Kasumi-1 (cell line): Measurements from ENCODE around the gene TPM4.

Experiments
- DNase-seq, 2 experiments: peaks; one replicate each; lab custom pipeline; 2025; lab: John Stamatoyannopoulos, UW

TPM4 gene

GRCh38 chr19:16041991-16042386, 34.3 kb upstream of the TPM4 start:
- no peak for DNase-seq

DNA sequence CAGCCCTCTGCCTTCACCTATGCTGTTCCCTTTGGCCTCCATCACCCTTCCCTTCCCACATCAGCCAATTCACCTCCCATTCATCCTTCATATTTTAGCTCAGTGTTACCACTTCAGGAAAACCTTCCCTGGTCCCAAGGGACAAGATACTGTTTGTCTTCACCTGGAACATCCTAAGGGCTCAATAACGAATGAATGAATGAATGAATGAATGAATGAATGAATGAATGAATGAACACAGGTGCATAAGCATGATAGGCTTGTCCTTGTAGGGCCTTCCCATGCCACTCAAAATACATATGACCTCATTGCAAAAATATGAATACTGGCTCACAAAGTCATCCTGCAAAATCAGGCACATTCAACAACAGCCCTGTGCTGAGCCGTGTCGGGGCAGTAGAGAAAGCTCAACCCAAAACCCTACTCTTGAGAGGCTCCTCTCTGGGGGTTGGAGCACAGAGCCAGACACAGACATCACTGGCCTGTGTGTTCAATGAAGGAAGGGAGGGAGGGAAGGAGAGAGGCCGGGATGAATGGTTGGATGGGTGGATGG, 33.7 kb upstream of the TPM4 start:
- no peak for DNase-seq

GRCh38 chr19:16043156-16043757, 33.0 kb upstream of the TPM4 start:
- DNase-seq, result no peak

- no peak for DNase-seq
These were observed 31.5 kb upstream of the TPM4 start for GRCh38 chr19:16044746-16045145.

DNA sequence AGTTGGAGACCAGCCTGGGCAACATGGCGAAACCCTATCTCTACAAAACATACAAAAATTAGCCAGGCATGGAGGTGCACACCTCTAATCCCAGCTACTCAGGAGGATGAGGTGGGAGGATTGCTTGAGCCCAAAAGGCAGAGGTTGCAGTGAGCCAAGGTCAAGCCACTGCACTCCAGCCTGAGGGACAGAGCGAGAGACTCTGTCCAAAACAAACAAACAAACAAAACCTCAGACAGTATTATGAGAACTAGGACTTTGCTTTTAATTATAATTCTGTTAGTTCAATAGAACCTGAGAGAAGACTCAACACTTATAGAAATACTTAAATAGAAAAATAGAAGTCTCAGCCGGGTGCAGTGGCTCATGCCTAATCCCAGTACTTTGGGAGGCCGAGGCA, 31.1 kb upstream of the TPM4 start:
- DNase-seq, result no peak

GRCh38 chr19:16045893-16046292, 30.4 kb upstream of the TPM4 start:
- no peak for DNase-seq

DNA sequence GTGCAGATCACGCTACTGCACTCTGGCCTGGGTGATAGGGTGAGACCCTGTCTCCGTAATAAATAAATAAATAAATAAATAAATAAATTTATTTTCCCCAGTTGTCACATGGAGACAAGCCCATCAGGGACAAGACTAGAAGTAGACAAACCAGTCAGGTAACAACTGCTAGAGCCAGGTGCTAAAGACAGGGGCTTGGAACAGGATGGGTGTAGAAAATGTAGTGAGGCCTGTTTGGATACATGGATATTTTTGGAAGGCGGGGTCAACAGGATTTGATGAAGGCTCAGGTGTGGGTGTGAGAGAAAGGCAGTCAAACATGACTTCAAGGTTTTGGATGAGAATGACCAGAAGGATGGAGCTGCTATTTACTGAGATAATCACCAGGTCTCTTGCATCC, 27.7 kb upstream of the TPM4 start:
- no peak for DNase-seq

DNA sequence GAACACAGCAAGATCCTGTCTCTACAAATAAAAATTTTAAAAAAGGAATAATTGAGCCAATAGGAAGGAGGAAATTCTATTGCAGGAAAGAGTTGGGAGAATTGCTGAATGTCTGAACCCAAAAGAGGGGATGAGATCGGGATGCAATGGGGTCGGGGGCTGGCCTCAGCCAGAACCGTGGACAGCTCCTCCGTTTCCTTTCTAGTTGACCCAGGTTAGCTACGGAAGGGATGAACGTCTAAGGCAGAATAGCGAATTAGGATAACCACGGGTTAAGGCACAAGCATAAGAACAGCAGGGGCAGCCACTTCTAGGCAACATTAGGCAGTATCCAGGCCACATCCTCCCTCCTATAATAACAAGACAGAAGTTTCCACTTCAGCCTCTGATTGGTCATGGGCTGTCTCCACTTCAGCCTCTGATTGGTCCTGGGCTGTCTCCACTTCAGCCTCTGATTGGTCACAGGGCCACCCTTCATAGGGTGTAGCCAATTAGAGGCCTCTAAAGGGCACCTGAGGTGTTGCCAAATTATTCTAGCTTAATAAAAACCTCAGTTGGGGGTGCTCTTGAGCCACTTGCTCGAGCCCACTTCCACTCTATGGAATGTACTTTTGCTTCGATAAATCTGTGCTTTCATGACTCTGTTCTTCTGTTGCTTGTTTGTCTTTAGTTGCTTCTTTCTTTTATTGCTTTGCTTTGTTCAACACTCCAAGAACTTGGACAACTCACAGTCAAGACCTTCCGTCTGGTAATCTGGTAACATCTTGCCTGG, 24.9 kb upstream of the TPM4 start:
- DNase-seq, result peak in 1 of 2 experiments; percentile 3

DNA sequence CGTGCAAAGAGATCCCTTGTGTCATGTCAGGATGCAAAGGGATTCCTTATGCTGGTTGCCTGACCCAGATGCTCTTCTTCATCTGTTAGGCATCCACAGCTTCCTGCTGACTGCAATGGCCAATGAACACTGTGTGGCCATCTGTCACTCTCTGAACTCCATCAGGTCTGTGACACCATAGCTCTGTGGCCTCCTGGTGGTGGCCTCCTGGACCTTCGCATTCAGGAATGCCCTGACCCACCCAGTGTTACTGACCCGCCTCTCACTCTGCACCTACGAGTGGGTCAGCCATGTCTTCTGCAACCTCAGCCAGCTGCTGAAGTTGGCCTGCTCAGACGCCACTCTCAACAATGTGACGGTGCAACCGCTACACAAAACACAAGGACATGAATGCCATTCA, 23.9 kb upstream of the TPM4 start:
- DNase-seq, result no peak

GRCh38 chr19:16057062-16057461, 19.2 kb upstream of the TPM4 start:
- no peak for DNase-seq

GRCh38 chr19:16060294-16060693, 16.0 kb upstream of the TPM4 start:
- no peak for DNase-seq

- no peak for DNase-seq
These were observed 14.4 kb upstream of the TPM4 start for GRCh38 chr19:16061943-16062342.

- peak; percentile 66 for DNase-seq
These were observed 13.5 kb upstream of the TPM4 start for GRCh38 chr19:16062789-16063188.

- no peak for DNase-seq
These were observed 11.9 kb upstream of the TPM4 start for GRCh38 chr19:16064209-16064889.

DNA sequence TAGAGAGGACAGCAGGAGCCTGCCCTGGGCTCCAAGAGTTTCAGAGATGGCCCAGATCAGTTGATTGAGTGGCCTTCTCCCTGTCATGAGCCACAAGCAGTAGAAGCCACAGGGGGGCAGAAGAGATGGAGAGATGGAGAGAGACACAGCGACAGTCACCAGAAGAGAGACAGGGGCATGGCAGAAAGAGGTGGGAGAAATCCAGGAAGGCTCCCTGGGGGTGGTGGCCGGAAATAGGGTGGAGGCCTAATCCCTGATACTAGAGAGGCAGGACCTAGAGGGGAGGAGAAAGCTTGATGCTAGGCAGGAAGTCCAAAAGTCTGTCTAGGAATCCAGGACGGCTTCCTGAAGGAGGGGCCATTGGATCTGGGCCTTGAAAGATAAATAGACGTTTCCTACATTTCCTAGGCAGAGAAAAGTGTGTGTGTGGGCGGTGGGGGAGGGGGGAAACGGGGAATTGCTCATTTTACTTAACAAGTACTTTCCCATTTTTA, 9.6 kb upstream of the TPM4 start:
- DNase-seq, result peak; percentile 77

DNA sequence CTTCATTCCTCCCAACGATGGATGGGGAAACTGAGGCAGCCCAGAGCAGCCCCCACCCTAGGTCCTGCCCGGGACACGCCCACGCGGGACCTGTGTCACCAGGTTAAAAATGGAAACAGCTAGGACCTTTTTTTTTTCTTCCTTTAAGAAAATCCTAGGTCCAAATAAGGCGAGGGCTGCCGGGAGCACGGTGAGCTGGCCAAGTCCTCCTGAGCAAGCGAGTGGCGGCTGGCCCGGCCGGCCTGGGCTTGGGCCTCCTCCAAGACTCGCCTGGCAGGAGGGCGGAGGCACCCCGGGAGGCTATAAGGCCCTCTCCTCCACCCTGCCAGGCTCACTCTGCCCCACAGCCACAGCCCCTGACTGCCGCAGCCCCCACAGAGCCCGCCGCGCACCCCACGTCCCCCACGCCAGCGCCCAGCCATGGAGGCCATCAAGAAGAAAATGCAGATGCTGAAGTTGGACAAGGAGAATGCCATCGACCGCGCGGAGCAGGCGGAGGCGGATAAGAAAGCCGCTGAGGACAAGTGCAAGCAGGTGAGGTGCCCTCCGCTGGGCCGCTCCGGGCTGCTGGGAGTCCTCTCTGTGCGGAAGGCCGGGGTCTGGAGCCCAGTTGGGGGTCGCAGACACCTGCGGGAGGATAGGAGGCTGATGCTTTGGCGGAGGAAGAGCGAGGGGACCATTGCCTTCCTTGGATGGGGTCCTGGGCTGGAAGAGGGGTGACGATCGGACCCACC, 8.9 kb upstream of the TPM4 start:
- no peak for DNase-seq

DNA sequence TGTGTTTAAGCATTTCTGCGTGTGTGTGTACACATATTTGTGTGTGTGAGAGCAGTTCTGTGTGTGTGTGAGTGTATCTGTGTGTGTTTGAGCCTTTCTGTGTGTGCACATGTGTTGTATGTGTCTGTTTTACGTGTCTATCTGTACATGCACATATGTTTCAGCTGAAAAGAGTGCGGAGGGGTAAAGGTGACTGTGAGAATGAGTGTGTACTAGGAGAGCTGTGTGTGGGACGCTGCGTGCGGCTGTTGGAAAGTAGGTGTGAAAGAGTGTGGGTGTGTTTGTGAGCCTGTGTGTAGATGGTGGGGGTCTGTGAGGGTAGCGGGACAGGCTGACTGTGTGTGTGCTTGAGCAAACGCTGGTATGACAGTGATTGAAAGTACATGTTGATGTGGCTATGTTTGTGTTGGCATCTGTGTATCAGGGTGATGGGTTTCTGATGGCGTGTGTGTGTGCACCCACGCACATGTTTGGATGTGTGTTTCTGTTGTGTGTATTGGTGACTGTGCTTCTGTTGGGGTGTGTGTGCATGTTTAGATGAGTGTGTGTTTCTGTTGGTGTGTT, 7.5 kb upstream of the TPM4 start:
- DNase-seq, result no peak

- no peak for DNase-seq
These were observed 6.4 kb upstream of the TPM4 start for GRCh38 chr19:16069813-16070365.

DNA sequence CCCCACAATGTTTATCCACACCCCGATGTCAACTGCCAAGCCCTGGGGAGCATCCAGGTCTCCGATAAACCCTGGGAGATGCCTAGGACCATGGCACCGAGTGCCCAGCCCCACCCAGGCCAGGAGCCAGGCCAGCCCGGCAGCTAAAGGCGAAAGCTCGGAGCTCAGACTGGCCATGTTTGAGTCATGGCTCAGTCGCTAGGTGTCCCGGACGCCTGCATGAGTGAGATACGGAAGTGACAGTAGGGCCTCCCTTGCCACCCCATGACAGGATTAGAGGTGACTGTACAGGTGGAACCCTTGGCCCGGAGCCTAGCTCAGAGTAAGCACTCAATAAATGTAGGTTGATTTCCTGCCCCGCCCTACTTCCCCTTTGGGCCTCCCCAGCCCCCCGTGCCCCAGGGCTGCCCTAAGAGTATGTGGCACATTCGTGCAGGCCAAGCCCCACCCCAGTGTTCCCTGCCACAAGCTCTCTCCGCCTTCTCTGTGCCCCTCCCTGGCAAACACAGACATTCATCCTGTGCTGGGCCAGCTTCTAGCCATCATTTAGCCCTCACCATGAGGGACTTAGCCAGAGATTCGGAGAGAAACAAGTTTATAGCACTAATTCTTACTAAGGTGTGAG, 5.8 kb upstream of the TPM4 start:
- peak; percentile 38 to 75 for DNase-seq

DNA sequence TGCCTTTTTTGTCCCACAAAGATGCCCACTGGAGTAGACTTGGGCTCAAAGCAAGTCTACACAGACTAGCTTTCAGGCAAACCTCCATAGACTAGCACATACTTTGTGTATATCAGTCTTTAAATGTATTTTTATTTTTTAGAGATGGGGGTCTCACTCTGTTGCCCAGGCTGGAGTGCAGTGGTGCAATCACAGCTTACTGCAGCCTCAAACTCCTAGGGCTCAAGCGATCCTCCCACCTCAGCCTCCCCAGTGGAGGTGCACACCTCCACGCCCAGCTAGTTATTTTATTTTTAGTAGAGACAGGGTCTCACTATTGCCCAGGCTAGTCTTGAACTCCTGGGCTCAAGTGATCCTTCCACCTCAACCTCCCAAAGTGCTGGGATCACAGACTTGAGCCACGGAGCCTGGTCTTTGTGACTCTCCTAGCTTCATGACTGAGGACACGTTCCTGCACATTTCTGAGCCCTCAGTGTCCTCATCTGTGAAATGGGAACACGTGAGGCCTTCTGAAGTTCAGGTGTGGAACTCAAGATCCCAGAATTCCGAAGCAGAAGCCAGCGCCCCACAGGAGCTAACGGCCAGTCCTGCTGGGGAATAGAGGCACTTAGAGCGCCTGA, 5.1 kb upstream of the TPM4 start:
- DNase-seq, result no peak

DNA sequence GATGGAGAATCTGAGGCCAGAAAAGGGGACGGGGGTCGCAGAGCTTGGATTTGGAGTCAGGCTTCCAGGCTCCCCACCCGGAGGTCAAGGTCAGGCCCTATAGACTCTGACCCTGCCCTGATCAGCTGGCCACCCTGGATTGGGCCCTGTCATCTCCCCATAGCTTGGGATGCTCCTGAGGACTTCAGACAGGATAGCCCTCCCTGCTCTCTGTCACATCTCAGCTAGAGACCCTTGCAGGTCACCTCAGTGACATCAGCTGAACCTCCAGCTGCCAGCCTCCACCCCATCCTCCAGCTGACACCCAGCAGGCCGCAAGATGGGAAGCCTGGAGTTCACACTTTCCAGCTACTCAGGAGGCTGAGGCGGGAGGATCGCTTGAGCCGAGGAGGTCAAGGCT, 2.8 kb upstream of the TPM4 start:
- no peak for DNase-seq
